Heart right ventricle (tissue), 16 donors: ENCODE measurements around the gene ELMO1. TPM values are rescaled to one million over a fixed set of nuclear protein-coding genes. Genes with fewer than 3 reads are reported as not detected.

Source experiments
- ATAC-seq, 8 donors: fragments of 200-7000 bp; cut with Tn5 transposase; one replicate each; pipeline ENCODE4 v1.9.1; 2020; ENCODE audit warnings: mild to moderate bottlenecking in 8 of 8, moderate library complexity in 8 of 8, moderate number of reproducible peaks in 1 of 8
- DNase-seq, 2 donors: peaks; one replicate each; pipeline ENCODE4 v3.0.0-alpha.2; 2020
- H3K27ac ChIP-seq, 10 donors: fragments of 200-600 bp; sonication (generic) in 2 of 10; one replicate each; pipeline versions ENCODE4 v1.5.0 to v1.8.0; 2020 to 2022; ENCODE audit warnings: mild to moderate bottlenecking in 3 of 10
- H3K27me3 ChIP-seq, 7 donors: fragments of 200-600 bp; one replicate each; pipeline ENCODE4 v1.8.0; 2021 to 2022; ENCODE audit warnings: mild to moderate bottlenecking in 2 of 7
- H3K36me3 ChIP-seq, 9 donors: fragments of 200-600 bp; sonication (generic) in 1 of 9; one replicate each; pipeline versions ENCODE4 v1.5.0 to v1.8.0; 2020 to 2022; ENCODE audit warnings: mild to moderate bottlenecking in 2 of 9
- H3K4me1 ChIP-seq, 9 donors: fragments of 200-600 bp; sonication (generic) in 1 of 9; one replicate each; pipeline versions ENCODE4 v1.5.0 to v1.8.0; 2020 to 2022; ENCODE audit warnings: mild to moderate bottlenecking in 4 of 9
- H3K4me3 ChIP-seq, 10 donors: fragments of 200-600 bp; sonication (generic) in 2 of 10; one replicate each; pipeline versions ENCODE4 v1.5.0 to v1.8.0; 2020 to 2022; ENCODE audit warnings: mild to moderate bottlenecking in 7 of 10, moderate library complexity in 2 of 10
- H3K9me3 ChIP-seq, 11 donors: fragments of 200-600 bp in 10 of 11; sonication (generic) in 2 of 11; one replicate each; pipeline versions ENCODE4 v1.5.0 to v1.8.0; 2013 to 2022; ENCODE audit warnings: mild to moderate bottlenecking in 2 of 11, control low read depth in 1 of 11, moderate library complexity in 1 of 11
- WGBS, 2 donors: extraction: QIAGEN DNeasy Blood & Tissue Kit; methylation state at CpG; one replicate each; pipeline ENCODE4 v1.1.7; 2013; ENCODE audit warnings: inconsistent platforms in 1 of 2; 5-methylcytosine and 5-hydroxymethylcytosine counted together
- intact Hi-C, 10 donors: fragments of 100-400 bp; cut with DNase I; formaldehyde crosslinking; loops; one replicate each; pipeline versions ENCODE4 v1.11.1 to v1.14.2; 2022
- polyA plus RNA-seq, 2 donors: library from polyadenylated mRNA; stranded (reverse); fragments of 200-250 nt; gene quantifications; one replicate each; pipeline ENCODE4 v1.2.3, GENCODE V29; 2013
- total RNA-seq, 10 donors: library from RNA; stranded (reverse); fragmentation: NEBNext Ultra II Directional in 3 of 10; extraction: Animal tissue kit (Norgen Biotek cat#: 25700) in 3 of 10; gene quantifications; one replicate each; pipeline versions ENCODE4 v1.2.1 to v1.2.4, GENCODE V29; 2021 to 2023
- TF ChIP-seq, protein P1 (sequence below), 9 donors: fragments of 200-600 bp; sonication (generic) in 2 of 9; IDR thresholded peaks; one replicate each; pipeline versions ENCODE4 v1.5.0 to v1.8.0; 2021 to 2022; ENCODE audit warnings: antibody characterized with exemption in 9 of 9, mild to moderate bottlenecking in 5 of 9, moderate library complexity in 1 of 9
- donor health status: Arrhythmogenic right ventricular cardiomyopathy.
- donor health status: ischemic (EF 13 %, LVEDD 7.1; RV severe dilation, severe dysfunction).
- donor health status: healthy with polysubstance abuse.
- donor health status: DM: no; HTN: yes; CAD: no.
- donor health status: DM: no; HTN: no; CAD: no.
- donor health status: ischemic (EF 25% LVEDD 6.9; RV normal size, moderate dysfunction).
- donor health status: ischemic (EF 25% LVEDD 5.7; RV mildly dilated, moderate dysfunction).
- donor health status: healthy.
- donor health status: DM: yes; HTN: yes; CAD: no.
- donor health status: Ischemic cardiomyopathy.
- donor health status: ischemic (EF 35%, LVEDD 5.7; RV mildly dilated, moderate dysfunction).
- donor health status: nonischemic (EF 11% LVEDD 7.7; RV severe dilation, severe dysfunction).
- donor health status: DM: yes; HTN: yes; CAD: no.
- donor health status: PGD.
- donor health status: ischemic (EF 29% LVEDD 5.4; RV normal size, mild dysfunction).
- donor health status: nonischemic (EF 23%, LVEDD 6.1; RV moderate dilation, normal function).

The ELMO1 gene
- total and polyA plus RNA-seq, 12 donors = 8.5 to 18.0 (median 13.9) TPM

DNA sequence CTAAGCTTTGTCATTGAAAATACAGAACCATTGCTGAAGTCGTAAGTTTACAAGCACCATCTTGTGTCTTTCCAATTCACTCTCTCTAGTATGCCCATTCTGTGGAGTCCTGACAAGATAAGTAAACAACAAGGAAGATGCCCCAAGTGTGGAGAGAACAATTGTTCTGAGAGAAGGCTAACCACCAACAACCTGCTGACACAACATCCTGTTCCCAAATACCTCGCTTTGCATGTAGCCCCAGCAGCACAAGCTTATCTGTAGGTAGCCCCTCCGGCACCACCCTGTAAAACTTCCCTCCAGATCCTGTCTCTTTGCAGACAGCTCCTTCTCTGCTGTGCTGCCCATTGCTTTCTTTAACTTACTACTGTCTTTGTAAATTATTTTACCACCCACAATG is 491.0 kb downstream of the ELMO1 start:
- TF ChIP-seq, protein P1, sequence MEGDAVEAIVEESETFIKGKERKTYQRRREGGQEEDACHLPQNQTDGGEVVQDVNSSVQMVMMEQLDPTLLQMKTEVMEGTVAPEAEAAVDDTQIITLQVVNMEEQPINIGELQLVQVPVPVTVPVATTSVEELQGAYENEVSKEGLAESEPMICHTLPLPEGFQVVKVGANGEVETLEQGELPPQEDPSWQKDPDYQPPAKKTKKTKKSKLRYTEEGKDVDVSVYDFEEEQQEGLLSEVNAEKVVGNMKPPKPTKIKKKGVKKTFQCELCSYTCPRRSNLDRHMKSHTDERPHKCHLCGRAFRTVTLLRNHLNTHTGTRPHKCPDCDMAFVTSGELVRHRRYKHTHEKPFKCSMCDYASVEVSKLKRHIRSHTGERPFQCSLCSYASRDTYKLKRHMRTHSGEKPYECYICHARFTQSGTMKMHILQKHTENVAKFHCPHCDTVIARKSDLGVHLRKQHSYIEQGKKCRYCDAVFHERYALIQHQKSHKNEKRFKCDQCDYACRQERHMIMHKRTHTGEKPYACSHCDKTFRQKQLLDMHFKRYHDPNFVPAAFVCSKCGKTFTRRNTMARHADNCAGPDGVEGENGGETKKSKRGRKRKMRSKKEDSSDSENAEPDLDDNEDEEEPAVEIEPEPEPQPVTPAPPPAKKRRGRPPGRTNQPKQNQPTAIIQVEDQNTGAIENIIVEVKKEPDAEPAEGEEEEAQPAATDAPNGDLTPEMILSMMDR (IDR thresholded peaks at IDR 0.05) = no peak
- H3K27ac ChIP-seq = no peak overlapping the region
- peaks cover 0 to 12% (median 0%) of the 10 kb centered on the region in 9 donors for H3K4me1 ChIP-seq
- H3K4me3 ChIP-seq = no peak overlapping the region
- WGBS, 2 donors = 93 to 98% methylated on average over 3 of the region's 3 CpGs
- no peaks in the 10 kb centered on the region for H3K36me3 ChIP-seq
- intact Hi-C loops = no loop called here
- ATAC-seq = no peak
- no peak for DNase-seq
- no peaks in the 10 kb centered on the region for H3K27me3 ChIP-seq
- no peaks in the 10 kb centered on the region for H3K9me3 ChIP-seq

DNA sequence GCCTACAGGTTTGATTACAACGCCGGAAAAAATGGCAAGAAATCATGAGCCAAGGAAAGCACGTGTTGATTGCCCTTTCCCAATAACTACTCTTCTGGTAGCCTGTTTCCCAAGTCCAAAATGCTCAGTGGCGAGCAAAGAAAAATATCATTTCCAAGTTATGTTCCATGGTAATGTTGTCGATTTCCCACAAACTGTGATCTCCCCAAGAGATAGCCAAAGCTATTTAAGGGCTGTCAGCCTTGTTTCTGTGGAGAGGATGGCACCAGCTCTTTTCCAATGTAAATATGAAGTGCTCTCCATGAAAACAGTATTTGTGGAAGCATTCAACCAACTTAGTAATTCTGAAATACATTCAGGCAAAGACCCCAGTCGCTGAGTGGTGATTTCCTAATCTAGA is 491.9 kb downstream of the ELMO1 start:
- intact Hi-C loops = no loop called here
- TF ChIP-seq, protein P1 (IDR thresholded peaks at IDR 0.05) = no peak
- ATAC-seq (no peak), DNase-seq (no peak)
- Histone ChIP-seq H3K9me3 (no peaks in the 10 kb centered on the region), H3K4me3 (no peak overlapping the region), H3K27me3 (no peaks in the 10 kb centered on the region), H3K36me3 (no peaks in the 10 kb centered on the region), H3K4me1 (peaks cover 0 to 15% (median 0%) of the 10 kb centered on the region in 9 donors), H3K27ac (no peak overlapping the region)
- 95 to 96% methylated on average over 6 of the region's 6 CpGs for WGBS, 2 donors

DNA sequence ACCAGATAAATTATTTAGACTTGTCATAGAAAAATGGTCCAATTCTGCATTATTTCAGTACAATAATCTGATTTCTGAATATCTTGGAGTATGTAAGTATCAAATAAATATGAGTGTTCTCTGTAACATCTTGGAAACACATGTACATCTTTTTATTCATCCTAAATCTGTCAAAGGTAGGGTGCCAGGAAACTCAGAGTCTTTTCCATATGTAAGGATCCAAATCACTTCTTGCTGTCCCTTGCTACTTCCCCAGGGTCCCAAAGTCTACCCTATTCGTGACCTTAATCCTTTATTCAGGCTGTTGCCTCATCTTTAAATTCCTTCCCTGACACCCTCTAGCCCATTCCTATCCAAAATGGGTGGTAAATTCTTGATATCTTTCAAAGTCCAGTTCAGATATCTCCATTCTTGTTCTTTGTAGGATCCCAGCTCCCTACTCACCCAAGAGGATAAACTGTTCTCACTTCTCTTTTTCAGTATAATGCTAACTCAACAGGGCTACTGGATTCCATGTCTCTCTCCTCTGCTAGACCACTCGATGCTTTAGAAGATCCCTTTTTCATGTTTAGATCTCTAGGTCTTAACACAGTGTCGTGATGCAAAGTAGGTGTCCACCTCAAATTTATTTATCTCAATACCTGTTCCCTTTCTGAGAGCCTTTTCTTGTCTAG is 493.1 kb downstream of the ELMO1 start:
- H3K27me3 ChIP-seq = no peaks in the 10 kb centered on the region
- H3K36me3 ChIP-seq = no peaks in the 10 kb centered on the region
- 94 to 96% methylated on average over 3 of the region's 3 CpGs for WGBS, 2 donors
- intact Hi-C loops = no loop called here
- no peak for DNase-seq
- peaks cover 0 to 23% (median 0%) of the 10 kb centered on the region in 9 donors for H3K4me1 ChIP-seq
- H3K27ac ChIP-seq = no peak overlapping the region
- TF ChIP-seq, protein P1 (IDR thresholded peaks at IDR 0.05) = no peak
- no peak overlapping the region for H3K4me3 ChIP-seq
- no peaks in the 10 kb centered on the region for H3K9me3 ChIP-seq
- ATAC-seq = no peak

DNA sequence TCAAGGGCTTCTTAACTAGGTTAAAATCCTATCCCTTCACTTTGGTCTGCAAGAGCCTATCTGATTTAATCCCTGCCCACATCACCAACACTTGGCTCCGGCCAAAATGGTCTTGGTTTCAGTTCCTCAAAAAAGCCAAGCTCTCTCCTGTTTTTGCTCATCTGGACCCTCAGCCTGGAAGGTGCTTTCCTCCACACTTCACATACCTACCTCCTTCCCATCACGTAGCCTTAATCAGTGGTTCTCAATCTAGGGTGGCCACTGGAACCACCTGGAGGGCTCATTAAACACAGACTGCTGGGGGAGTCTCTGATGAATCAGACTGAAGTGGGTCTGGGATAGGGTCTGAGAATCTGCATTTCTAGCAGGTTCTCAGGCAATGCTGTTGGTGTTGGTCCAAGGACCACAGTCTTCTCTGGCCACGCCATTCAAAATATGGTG is 497.4 kb downstream of the ELMO1 start:
- ATAC-seq (no peak), DNase-seq (no peak)
- Histone ChIP-seq H3K9me3 (no peaks in the 10 kb centered on the region), H3K27me3 (no peaks in the 10 kb centered on the region), H3K36me3 (no peaks in the 10 kb centered on the region), H3K4me3 (no peak overlapping the region), H3K4me1 (peaks cover 0 to 25% (median 8%) of the 10 kb centered on the region in 9 donors), H3K27ac (no peak overlapping the region)
- 94 to 95% methylated on average over 3 of the region's 3 CpGs for WGBS, 2 donors
- intact Hi-C loops = no loop called here
- TF ChIP-seq, protein P1 (IDR thresholded peaks at IDR 0.05) = no peak
